HepG2 (cell line): Measurements from ENCODE around the gene DRAP1. TPM values are rescaled to one million over a fixed set of nuclear protein-coding genes. Genes with fewer than 3 reads are reported as not detected.
A peak's percentile ranks its signal among the peaks of the same experiment; 100 is the strongest.

Experiments
- ARNTL ChIP-seq: sonication (generic); formaldehyde crosslinking; IDR thresholded peaks from 2 replicates; pipeline ENCODE4 v1.4.0; 2020; ENCODE audit warnings: mild to moderate bottlenecking, missing genetic modification reagents
- BRCA1 ChIP-seq: sonication (generic); formaldehyde crosslinking; IDR thresholded peaks from 2 replicates; pipeline ENCODE4 v1.4.0; 2020; ENCODE audit warnings: missing genetic modification reagents
- MED1 ChIP-seq: sonication (generic); formaldehyde crosslinking; IDR thresholded peaks from 2 replicates; pipeline ENCODE4 v1.4.0; 2020; ENCODE audit warnings: missing genetic modification reagents
- NR1H2 ChIP-seq: sonication (generic); formaldehyde crosslinking; IDR thresholded peaks from 2 replicates; pipeline ENCODE4 v1.8.1; 2022; ENCODE audit warnings: low read depth, missing genetic modification reagents, borderline replicate concordance
- POLR2AphosphoS5 ChIP-seq: IDR thresholded peaks from 2 replicates; pipeline ENCODE4 v1.6.1; 2012; ENCODE audit warnings: low read depth, low read length
- TBL1XR1 ChIP-seq: fragments of 150-350 bp; IDR thresholded peaks from 2 replicates; pipeline ENCODE4 v1.6.1; 2014; ENCODE audit warnings: borderline replicate concordance, low read length; ENCODE audit not compliant: partially characterized antibody
- ZFP37 ChIP-seq: sonication (generic); formaldehyde crosslinking; IDR thresholded peaks from 2 replicates; pipeline ENCODE4 v1.4.0; 2020; ENCODE audit warnings: missing genetic modification reagents, borderline replicate concordance
- ZNF333 ChIP-seq: sonication (generic); formaldehyde crosslinking; IDR thresholded peaks from 2 replicates; pipeline ENCODE4 v1.4.0; 2020; ENCODE audit warnings: mild to moderate bottlenecking, missing genetic modification reagents, borderline replicate concordance
- ZNF382 ChIP-seq: sonication (generic); formaldehyde crosslinking; IDR thresholded peaks from 2 replicates; pipeline ENCODE4 v1.5.0; 2020; ENCODE audit warnings: missing genetic modification reagents, mild to moderate bottlenecking, borderline replicate concordance
- polyA plus RNA-seq, 8 experiments: library from polyadenylated mRNA; depleted of rRNA in 3 of 8; stranded (reverse) in 7 of 8; unstranded in 1 of 8; fragments of >200 nt; fragmentation: Illumina TruSeq in 4 of 8; extraction: Trizol in 4 of 8; gene quantifications; 2 replicates each; pipeline versions ENCODE4 v1.2.1 to v1.2.3, GENCODE V29; 2011 to 2016; ENCODE audit warnings: low read depth in 4 of 8, missing spikeins in 1 of 8, mixed read lengths in 1 of 8; ENCODE audit not compliant: insufficient read depth in 1 of 8
- total RNA-seq, 5 experiments: library from RNA; depleted of rRNA; stranded (reverse); fragments of >200 nt; fragmentation: Illumina TruSeq; extraction: Trizol; gene quantifications; 2 replicates each; pipeline ENCODE4 v1.2.3, GENCODE V29; 2016; ENCODE audit warnings: low read depth in 1 of 5
- TF ChIP-seq, protein P1 (sequence below): IDR thresholded peaks from 2 replicates; pipeline ENCODE4 v1.6.1; 2012; ENCODE audit warnings: low read length, improper control_type of control experiment
- TF ChIP-seq, protein P2 (sequence below), 2 experiments: sonication (generic) in 1 of 2; formaldehyde crosslinking in 1 of 2; IDR thresholded peaks; 2 replicates each; pipeline versions ENCODE4 v1.4.0 to v1.6.1; 2016 to 2020; ENCODE audit warnings: borderline replicate concordance in 1 of 2, low read depth in 1 of 2, mild to moderate bottlenecking in 1 of 2, missing genetic modification reagents in 1 of 2
- TF ChIP-seq, protein P3 (sequence below): sonication (generic); formaldehyde crosslinking; IDR thresholded peaks from 2 replicates; pipeline ENCODE4 v1.4.0; 2020; ENCODE audit warnings: missing genetic modification reagents, mild to moderate bottlenecking, borderline replicate concordance
- TF ChIP-seq, protein P4 (sequence below): sonication (generic); formaldehyde crosslinking; IDR thresholded peaks from 2 replicates; pipeline ENCODE4 v1.8.0; 2022; ENCODE audit warnings: mild to moderate bottlenecking, missing genetic modification reagents, borderline replicate concordance
- TF ChIP-seq, protein P5 (sequence below): sonication (generic); formaldehyde crosslinking; IDR thresholded peaks from 2 replicates; pipeline ENCODE4 v1.8.0; 2022; ENCODE audit warnings: mild to moderate bottlenecking, missing genetic modification reagents

DRAP1 gene
- total and polyA plus RNA-seq, 2 of the 13 experiments (the other 11 are each of a cell fraction or from before 2014, with no cell fraction given): 46.8 to 52.3 TPM

DNA sequence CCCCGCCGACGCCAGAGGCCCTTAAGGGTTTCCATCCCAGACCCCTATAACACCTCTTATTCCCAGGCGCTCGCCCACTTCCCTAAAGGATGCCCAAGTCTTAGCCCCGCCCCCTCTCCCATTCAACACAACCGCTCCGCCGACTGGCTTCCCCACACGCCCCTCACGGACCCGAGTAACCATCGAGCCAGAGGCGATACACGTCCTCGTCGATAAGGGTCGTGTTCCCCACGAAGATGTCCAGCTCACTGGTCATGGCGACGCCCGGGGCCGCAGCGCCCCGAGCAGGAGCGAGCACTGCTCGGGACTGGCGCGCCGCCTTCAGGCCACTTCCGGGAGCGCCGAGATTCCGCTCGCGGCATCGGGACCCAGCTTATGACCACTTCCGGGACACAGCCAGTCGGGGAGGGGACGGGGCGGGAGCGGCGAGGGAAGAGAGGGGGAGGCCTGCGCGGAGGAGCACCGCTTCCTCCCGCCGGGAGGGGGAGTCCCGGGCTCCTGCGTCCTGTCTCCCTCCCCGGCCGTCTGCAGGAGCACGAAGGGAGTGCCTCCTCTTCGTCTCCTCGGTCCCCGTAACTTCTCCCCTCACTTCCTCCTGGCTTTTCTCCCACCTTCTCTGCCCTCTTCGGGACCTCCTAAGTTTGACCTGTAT is 30.9 kb upstream of the DRAP1 start, which contains the start of gene FIBP (continued):
- TF ChIP-seq, protein P1, sequence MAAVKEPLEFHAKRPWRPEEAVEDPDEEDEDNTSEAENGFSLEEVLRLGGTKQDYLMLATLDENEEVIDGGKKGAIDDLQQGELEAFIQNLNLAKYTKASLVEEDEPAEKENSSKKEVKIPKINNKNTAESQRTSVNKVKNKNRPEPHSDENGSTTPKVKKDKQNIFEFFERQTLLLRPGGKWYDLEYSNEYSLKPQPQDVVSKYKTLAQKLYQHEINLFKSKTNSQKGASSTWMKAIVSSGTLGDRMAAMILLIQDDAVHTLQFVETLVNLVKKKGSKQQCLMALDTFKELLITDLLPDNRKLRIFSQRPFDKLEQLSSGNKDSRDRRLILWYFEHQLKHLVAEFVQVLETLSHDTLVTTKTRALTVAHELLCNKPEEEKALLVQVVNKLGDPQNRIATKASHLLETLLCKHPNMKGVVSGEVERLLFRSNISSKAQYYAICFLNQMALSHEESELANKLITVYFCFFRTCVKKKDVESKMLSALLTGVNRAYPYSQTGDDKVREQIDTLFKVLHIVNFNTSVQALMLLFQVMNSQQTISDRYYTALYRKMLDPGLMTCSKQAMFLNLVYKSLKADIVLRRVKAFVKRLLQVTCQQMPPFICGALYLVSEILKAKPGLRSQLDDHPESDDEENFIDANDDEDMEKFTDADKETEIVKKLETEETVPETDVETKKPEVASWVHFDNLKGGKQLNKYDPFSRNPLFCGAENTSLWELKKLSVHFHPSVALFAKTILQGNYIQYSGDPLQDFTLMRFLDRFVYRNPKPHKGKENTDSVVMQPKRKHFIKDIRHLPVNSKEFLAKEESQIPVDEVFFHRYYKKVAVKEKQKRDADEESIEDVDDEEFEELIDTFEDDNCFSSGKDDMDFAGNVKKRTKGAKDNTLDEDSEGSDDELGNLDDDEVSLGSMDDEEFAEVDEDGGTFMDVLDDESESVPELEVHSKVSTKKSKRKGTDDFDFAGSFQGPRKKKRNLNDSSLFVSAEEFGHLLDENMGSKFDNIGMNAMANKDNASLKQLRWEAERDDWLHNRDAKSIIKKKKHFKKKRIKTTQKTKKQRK: no peak
- no peak for TF ChIP-seq BRCA1
- no peak; the same call in none of the 2 replicates for TF ChIP-seq MED1
- TF ChIP-seq, protein P2, sequence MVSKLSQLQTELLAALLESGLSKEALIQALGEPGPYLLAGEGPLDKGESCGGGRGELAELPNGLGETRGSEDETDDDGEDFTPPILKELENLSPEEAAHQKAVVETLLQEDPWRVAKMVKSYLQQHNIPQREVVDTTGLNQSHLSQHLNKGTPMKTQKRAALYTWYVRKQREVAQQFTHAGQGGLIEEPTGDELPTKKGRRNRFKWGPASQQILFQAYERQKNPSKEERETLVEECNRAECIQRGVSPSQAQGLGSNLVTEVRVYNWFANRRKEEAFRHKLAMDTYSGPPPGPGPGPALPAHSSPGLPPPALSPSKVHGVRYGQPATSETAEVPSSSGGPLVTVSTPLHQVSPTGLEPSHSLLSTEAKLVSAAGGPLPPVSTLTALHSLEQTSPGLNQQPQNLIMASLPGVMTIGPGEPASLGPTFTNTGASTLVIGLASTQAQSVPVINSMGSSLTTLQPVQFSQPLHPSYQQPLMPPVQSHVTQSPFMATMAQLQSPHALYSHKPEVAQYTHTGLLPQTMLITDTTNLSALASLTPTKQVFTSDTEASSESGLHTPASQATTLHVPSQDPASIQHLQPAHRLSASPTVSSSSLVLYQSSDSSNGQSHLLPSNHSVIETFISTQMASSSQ (IDR thresholded peaks at IDR 0.05; ENCODE audit: low read depth): no peak
- TF ChIP-seq, protein P2 (CRISPR knock-in tag; IDR thresholded peaks at IDR 0.05; ENCODE audit: borderline replicate concordance): no peak
- TF ChIP-seq, protein P3, sequence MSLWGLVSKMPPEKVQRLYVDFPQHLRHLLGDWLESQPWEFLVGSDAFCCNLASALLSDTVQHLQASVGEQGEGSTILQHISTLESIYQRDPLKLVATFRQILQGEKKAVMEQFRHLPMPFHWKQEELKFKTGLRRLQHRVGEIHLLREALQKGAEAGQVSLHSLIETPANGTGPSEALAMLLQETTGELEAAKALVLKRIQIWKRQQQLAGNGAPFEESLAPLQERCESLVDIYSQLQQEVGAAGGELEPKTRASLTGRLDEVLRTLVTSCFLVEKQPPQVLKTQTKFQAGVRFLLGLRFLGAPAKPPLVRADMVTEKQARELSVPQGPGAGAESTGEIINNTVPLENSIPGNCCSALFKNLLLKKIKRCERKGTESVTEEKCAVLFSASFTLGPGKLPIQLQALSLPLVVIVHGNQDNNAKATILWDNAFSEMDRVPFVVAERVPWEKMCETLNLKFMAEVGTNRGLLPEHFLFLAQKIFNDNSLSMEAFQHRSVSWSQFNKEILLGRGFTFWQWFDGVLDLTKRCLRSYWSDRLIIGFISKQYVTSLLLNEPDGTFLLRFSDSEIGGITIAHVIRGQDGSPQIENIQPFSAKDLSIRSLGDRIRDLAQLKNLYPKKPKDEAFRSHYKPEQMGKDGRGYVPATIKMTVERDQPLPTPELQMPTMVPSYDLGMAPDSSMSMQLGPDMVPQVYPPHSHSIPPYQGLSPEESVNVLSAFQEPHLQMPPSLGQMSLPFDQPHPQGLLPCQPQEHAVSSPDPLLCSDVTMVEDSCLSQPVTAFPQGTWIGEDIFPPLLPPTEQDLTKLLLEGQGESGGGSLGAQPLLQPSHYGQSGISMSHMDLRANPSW (CRISPR knock-in tag): 0 out of 2 replicates have a peak, but pooled peaks have one; percentile 77
- TF ChIP-seq, protein P4, sequence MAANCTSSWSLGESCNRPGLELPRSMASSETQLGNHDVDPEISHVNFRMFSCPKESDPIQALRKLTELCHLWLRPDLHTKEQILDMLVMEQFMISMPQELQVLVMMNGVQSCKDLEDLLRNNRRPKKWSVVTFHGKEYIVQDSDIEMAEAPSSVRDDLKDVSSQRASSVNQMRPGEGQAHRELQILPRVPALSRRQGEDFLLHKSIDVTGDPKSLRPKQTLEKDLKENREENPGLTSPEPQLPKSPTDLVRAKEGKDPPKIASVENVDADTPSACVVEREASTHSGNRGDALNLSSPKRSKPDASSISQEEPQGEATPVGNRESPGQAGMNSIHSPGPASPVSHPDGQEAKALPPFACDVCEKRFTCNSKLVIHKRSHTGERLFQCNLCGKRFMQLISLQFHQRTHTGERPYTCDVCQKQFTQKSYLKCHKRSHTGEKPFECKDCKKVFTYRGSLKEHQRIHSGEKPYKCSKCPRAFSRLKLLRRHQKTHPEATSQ (CRISPR knock-in tag): no peak
- TF ChIP-seq ARNTL (CRISPR knock-in tag): no peak; the same call in 1 of the 2 replicates
- TF ChIP-seq POLR2AphosphoS5: peak; percentile 85
- TF ChIP-seq, protein P5, sequence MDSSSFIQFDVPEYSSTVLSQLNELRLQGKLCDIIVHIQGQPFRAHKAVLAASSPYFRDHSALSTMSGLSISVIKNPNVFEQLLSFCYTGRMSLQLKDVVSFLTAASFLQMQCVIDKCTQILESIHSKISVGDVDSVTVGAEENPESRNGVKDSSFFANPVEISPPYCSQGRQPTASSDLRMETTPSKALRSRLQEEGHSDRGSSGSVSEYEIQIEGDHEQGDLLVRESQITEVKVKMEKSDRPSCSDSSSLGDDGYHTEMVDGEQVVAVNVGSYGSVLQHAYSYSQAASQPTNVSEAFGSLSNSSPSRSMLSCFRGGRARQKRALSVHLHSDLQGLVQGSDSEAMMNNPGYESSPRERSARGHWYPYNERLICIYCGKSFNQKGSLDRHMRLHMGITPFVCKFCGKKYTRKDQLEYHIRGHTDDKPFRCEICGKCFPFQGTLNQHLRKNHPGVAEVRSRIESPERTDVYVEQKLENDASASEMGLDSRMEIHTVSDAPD (CRISPR knock-in tag): no peak
- peak; percentile 13 for TF ChIP-seq TBL1XR1
- TF ChIP-seq ZNF382: no peak
- peak; percentile 68; the same call in 1 of the 2 replicates for TF ChIP-seq NR1H2
- 0 out of 2 replicates have a peak, but pooled peaks have one; percentile 6 for TF ChIP-seq ZNF333 (CRISPR knock-in tag)
- no peak for TF ChIP-seq ZFP37 (CRISPR knock-in tag)
